AG04450 (cell line): ENCODE measurements around the gene CCDC88B. TPM values are rescaled to one million over a fixed set of nuclear protein-coding genes. Genes with fewer than 3 reads are reported as not detected.

Experiments used
- CTCF ChIA-PET: fragments of 300-600, 350-600 bp; formaldehyde crosslinking; extraction: SDS; loops from one replicate; lab custom pipeline; 2022; ENCODE audit warnings: antibody characterized with exemption, inconsistent platforms; lab: Charles Lee
- POLR2A ChIA-PET: fragments of 350-600 bp; formaldehyde crosslinking; extraction: SDS; loops from one replicate; lab custom pipeline; 2021; ENCODE audit warnings: antibody characterized with exemption, inconsistent platforms; lab: Yijun Ruan, JAX
- DNase-seq: peaks from one replicate; pipeline ENCODE4 v3.0.0-alpha.2; 2011; ENCODE audit warnings: low read depth, low spot score
- H3K27ac ChIP-seq: one replicate; pipeline ENCODE4 v1.5.1; 2012; ENCODE audit warnings: low read depth, low read length, control low read depth
- H3K27me3 ChIP-seq: one replicate; pipeline ENCODE4 v1.6.0; 2012; ENCODE audit warnings: low read length; ENCODE audit not compliant: control insufficient read depth, insufficient read depth
- H3K4me3 ChIP-seq: 2 replicates; pipeline ENCODE4 v1.5.1; 2011; ENCODE audit warnings: mild to moderate bottlenecking, low read depth, low read length, control low read depth
- H3K9me3 ChIP-seq: 2 replicates; pipeline ENCODE4 v1.5.1; 2012; ENCODE audit warnings: low read length; ENCODE audit not compliant: control insufficient read depth, insufficient read depth
- CTCF ChIP-seq: IDR thresholded peaks from 2 replicates; pipeline ENCODE4 v1.5.1; 2011; ENCODE audit warnings: low read depth, low read length, control low read depth, inconsistent platforms
- polyA plus RNA-seq: library from polyadenylated mRNA; depleted of rRNA; stranded (reverse); fragments of >200 nt; gene quantifications from 2 replicates; pipeline ENCODE4 v1.2.3, GENCODE V29; 2011

The CCDC88B gene
- polyA plus RNA-seq, 1 experiment: 1.4 TPM

DNA sequence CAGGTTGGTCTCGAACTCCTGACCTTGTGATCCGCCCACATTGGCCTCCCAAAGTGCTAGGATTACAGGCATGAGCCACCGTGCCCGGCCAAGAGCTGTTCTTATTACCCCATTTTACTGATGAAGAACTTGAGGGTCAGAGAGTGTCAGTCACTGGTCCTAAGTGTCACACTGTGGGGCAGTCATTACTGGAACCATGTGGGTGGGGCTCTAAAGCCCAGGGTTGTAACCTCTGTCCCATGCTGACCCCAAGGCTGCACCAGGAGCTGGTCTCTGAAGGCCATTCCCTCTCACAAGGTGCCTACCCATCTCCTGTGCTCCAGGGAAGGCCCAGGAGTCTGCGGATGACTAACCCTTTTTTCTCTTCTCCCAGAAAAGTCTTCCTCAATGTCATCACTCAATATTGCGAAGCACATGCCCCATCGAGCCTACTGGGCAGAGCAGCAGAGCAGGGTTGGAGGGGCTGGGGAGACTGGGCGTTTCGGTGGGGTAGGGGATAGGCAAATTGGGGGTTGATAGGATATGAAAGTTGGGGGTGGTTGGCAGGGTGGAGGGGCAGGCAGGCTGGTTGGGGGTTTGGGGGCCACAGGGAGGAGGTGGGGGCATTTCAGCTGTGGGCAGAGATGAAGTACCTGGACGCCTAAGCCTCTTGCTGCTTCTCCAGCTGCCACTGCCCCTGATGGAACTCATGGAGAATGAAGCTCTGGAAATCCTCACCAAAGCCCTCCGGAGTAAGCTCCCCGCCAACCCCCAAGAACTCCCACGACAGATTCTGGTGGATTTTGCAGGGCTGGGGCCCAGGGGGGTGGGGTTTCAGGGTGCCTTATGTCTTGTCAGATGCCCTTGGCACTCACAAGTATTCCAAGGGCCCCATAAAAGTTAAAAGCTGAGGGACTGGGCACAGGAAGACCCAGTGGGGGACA, 36.6 kb upstream of the CCDC88B start:
- ChIA-PET CTCF (interaction anchor here (0.6 to 5.1 kb wide), 25 partner anchors 8 to 302 kb away, joined by 3 to 125 read pairs (median 4); partner anchors contain the start of genes BAD, FERMT3, GPR137 and KCNK4), POLR2A (interaction anchor here (0.8 to 2.2 kb wide), 3 partner anchors 18 to 62 kb away, joined by 3 to 12 read pairs (median 5); partner anchors contain the start of genes BAD and FKBP2)
- no peak overlapping the region for H3K27ac ChIP-seq
- H3K9me3 ChIP-seq: no peaks in the 10 kb centered on the region; the same call in 1 of the 2 replicates
- DNase-seq: no peak
- TF ChIP-seq CTCF: no peak
- H3K27me3 ChIP-seq: peaks cover 25% of the 10 kb centered on the region
- H3K4me3 ChIP-seq: no peak overlapping the region

DNA sequence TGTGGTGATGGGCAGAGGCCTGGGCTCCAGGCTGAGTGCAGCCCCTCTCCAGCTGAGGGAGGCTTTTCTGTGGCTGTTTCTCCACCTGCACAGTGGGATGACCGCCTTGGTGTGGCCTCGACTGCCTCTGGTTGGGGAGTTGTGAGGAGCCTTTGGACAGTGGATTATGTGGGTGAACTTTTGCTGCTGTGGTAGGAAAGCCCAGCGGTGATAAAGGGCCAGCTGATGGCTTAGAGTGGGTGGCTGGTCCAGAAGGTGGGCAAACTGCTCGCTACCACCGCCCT, 36.0 kb upstream of the CCDC88B start:
- peak overlapping the region; percentile 84 for H3K27ac ChIP-seq
- H3K9me3 ChIP-seq: no peaks in the 10 kb centered on the region; the same call in 1 of the 2 replicates
- peaks cover 19% of the 10 kb centered on the region for H3K27me3 ChIP-seq
- no peak for TF ChIP-seq CTCF
- H3K4me3 ChIP-seq: peak overlapping the region; percentile 72
- ChIA-PET CTCF (interaction anchor here (0.6 to 5.1 kb wide), 25 partner anchors 9 to 302 kb away, joined by 3 to 125 read pairs (median 4); partner anchors contain the start of genes BAD, FERMT3, GPR137 and KCNK4), POLR2A (interaction anchor here (0.8 to 2.2 kb wide), 5 partner anchors 19 to 78 kb away, joined by 3 to 12 read pairs (median 4); partner anchors contain the start of genes BAD, FKBP2, NUDT22 and TRPT1)
- DNase-seq: no peak

- Histone ChIP-seq H3K9me3 (no peaks in the 10 kb centered on the region; the same call in 1 of the 2 replicates), H3K4me3 (peak overlapping the region; percentile 72), H3K27me3 (peaks cover 14% of the 10 kb centered on the region), H3K27ac (peak overlapping the region; percentile 84)
- ChIA-PET CTCF (interaction anchor here (0.5 to 5.1 kb wide), 37 partner anchors 9 to 303 kb away, joined by 3 to 125 read pairs (median 5); partner anchors contain the start of genes BAD, FERMT3, FKBP2 and GPR137), POLR2A (interaction anchor here (0.8 to 2.2 kb wide), 7 partner anchors 13 to 78 kb away, joined by 3 to 12 read pairs (median 4); partner anchors contain the start of genes BAD, FKBP2, NUDT22 and PRDX5)
- TF ChIP-seq CTCF: peak; percentile 84
- peak; percentile 78 for DNase-seq
These were observed 35.5 kb upstream of the CCDC88B start for GRCh38 chr11:64304316-64305072.

GRCh38 chr11:64305075-64305690, 34.8 kb upstream of the CCDC88B start, which contains the start of gene ESRRA:
ESRRA (plus strand) TSS chr11:64305524; CDS start chr11:64307180, 1,656 bp downstream.
- Histone ChIP-seq H3K27me3 (peaks cover 7% of the 10 kb centered on the region), H3K9me3 (no peaks in the 10 kb centered on the region; the same call in 1 of the 2 replicates), H3K27ac (peak within 1 kb of the TSS; percentile 84), H3K4me3 (peak within 1 kb of the TSS; percentile 76)
- CTCF ChIA-PET: interaction anchor here (0.6 to 5.1 kb wide), 26 partner anchors 10 to 304 kb away, joined by 3 to 125 read pairs (median 5); partner anchors contain the start of genes BAD, FERMT3, FKBP2 and GPR137
- POLR2A ChIA-PET: interaction anchor here (0.6 to 1.3 kb wide), 5 partner anchors 12 to 120 kb away, joined by 3 to 5 read pairs (median 4); partner anchors contain the start of genes PRDX5, STIP1 and TRMT112
- peak; percentile 90 for DNase-seq
- TF ChIP-seq CTCF: no peak
